ENCODE measurements around the gene GABRR2.
"Not testable (repeated sequence)": the region's sequence is repeated elsewhere in the genome, so short reads cannot be mapped to it uniquely, and the experiment has no call there.

The GABRR2 gene

DNA sequence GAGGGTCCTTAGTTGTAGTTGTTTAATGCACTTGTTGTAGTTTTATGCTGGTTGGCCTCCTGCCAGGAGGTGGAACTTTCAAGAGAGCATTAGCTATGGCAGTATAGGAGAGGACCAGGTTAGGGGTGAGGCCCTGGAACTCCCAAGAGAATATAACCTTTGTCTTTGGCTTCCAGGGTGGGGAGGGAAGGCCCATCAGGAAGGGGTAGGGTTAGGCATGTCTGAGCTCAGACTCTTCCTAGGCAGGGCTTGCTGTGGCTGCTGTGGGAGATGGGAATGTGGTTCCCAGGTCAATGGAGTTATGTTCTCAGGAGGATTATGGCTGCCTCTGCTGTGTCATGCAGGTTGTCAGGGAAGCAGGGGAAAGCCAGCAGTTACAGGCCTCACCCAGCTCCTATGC is 77.9 kb downstream of the GABRR2 start:
- Mint-ChIP-seq H3K27me3 (peaks cover 58% of the 10 kb centered on the region), H3K4me3 (no peak overlapping the region), H3K9me3 (peaks cover 8% of the 10 kb centered on the region), H3K27ac (no peak overlapping the region), H3K36me3 (peaks cover 8% of the 10 kb centered on the region), H3K4me1 (peaks cover 12% of the 10 kb centered on the region)
- no peak for ATAC-seq

DNA sequence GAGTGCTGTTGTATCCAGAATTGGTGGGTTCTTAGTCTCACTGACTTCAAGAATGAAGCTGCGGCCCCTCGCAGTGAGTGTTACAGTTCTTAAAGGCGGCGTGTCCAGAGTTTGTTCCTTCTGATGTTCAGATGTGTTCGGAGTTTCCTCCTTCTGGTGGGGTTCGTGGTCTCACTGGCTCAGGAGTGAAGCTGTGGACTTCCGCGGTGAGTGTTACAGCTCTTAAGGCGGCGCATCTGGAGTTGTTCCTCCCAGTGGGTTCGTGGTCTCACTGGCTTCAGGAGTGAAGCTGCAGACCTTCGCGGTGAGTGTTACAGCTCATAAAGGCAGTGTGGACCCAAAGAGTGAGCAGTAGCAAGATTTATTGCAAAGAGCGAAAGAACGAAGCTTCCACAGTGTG is 81.5 kb downstream of the GABRR2 start:
- not testable (repeated sequence) for H3K36me3 Mint-ChIP-seq, H3K4me1 Mint-ChIP-seq, ATAC-seq, H3K27ac Mint-ChIP-seq
- Mint-ChIP-seq H3K9me3 (peaks cover 13% of the 10 kb centered on the region), H3K27me3 (peaks cover 57% of the 10 kb centered on the region), H3K4me3 (peak overlapping the region; percentile 50)

DNA sequence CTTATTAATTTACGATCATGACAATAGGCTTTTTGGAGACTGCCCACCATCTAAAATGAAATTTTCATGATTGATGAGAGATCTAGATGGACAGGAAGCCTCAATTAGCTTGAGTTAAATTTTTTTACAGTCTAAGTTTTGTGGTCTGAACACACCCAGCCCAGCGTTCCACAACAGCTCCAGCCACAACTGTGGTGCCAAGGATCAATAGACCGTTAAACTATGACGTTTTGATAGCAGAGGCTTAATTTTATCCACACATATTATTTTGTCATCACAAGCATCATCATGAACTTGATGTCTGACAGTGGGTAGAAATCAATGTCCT is 92.4 kb downstream of the GABRR2 start:
- H3K9me3 Mint-ChIP-seq: peaks cover 4% of the 10 kb centered on the region
- no peak overlapping the region for H3K27ac Mint-ChIP-seq
- no peak overlapping the region for H3K4me3 Mint-ChIP-seq
- no peaks in the 10 kb centered on the region for H3K36me3 Mint-ChIP-seq
- ATAC-seq: no peak
- peaks cover 8% of the 10 kb centered on the region for H3K27me3 Mint-ChIP-seq
- peaks cover under 1% of the 10 kb centered on the region for H3K4me1 Mint-ChIP-seq

DNA sequence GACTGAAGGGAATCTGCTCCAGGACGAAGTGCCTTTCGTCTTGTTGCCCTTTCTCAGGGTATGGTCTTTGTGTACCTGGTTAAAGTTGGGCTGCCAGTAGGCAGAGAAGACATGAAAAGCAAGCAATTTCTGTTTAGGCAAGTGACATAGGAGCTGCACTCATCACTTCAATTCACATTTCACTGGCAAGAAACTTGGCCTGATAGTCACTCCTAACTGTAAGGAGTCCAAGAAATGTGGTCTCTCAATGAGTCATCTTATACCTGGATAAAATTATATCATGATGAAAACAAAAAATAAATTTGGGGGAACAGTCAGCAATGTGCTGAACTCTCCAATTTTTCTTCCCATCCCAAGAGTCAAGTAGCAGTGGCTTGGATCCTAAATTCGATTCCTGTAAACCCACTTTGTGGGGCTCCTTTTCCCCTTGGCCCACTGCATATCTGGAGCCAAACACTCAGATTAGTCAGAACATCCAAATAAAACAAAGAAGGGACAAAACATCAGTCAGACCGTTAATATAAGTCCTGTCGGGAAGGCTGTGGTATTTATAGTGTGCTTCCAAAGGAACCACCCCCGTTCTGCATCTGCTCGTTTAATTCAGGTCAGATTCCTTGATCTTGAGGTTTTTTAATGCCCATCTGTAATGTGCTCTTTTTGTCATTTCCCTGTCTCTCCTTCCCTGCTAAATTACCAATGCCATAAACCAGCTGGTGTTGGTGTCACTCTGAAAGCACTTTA is 93.0 kb downstream of the GABRR2 start:
- ATAC-seq: no peak
- H3K4me1 Mint-ChIP-seq: peaks cover 5% of the 10 kb centered on the region
- no peak overlapping the region for H3K27ac Mint-ChIP-seq
- peaks cover 14% of the 10 kb centered on the region for H3K27me3 Mint-ChIP-seq
- H3K36me3 Mint-ChIP-seq: no peaks in the 10 kb centered on the region
- peaks cover 4% of the 10 kb centered on the region for H3K9me3 Mint-ChIP-seq
- no peak overlapping the region for H3K4me3 Mint-ChIP-seq

DNA sequence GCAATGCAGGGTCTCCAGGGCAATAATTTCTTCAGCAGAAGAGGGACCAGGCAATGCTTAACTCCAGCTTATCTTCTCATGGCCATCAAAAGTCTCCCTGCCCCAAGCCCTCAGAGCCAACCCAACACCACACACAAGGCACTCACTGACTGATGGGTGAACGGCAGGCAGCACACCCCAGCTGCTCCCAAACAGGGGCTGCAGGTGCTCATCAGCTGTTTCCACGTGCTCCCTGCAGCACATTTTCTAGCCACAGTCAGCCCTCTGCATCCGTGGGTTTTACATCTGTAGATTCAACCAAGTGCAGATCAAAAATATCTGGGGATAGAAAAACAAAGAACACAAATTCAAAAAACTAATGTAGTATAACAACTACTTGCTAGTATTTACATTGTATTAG is 94.0 kb downstream of the GABRR2 start:
- Mint-ChIP-seq H3K4me1 (peaks cover 5% of the 10 kb centered on the region), H3K9me3 (peaks cover 4% of the 10 kb centered on the region), H3K27me3 (peaks cover 18% of the 10 kb centered on the region), H3K27ac (no peak overlapping the region), H3K36me3 (no peaks in the 10 kb centered on the region), H3K4me3 (no peak overlapping the region)
- no peak for ATAC-seq

DNA sequence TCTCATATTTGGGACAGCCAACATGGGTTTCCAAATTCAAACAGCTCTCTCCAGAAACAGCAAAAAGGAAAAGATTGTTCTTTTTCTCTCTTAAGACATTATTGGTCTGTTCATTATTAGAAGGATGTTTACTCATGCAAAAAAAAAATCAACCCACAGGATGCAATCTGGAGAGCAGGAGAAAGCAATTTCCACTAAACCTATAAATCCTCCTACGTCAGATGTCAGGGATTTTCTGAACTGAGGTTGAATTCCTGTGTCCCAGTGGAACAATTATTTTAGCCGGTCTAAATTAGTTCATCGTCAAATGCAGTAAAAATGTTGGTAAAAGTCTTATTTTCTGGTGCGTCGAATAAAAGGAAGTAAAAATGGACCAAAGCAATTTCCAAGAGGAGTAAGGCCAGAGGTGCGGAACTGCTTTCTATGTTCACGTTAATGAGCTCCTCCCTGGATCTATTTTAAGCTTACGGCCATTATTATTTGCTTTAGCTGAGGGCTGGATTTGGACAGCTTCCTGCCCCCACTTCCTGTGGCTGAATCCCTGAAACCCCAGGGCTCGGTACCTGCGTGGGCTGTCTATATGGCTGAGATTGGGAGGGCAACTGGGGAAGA is 97.7 kb downstream of the GABRR2 start, which contains the start of gene GABRR1:
TSS of gene GABRR1 (minus strand) at position 60 of the 612 bp plus-strand sequence. CDS start at position 24, 36 bp downstream.
- Mint-ChIP-seq H3K4me1 (peaks cover 5% of the 10 kb centered on the region), H3K4me3 (no peak within 1 kb of the TSS), H3K27ac (no peak within 1 kb of the TSS), H3K9me3 (no peaks in the 10 kb centered on the region), H3K27me3 (peaks cover 19% of the 10 kb centered on the region), H3K36me3 (no peaks in the 10 kb centered on the region)
- no peak for ATAC-seq

DNA sequence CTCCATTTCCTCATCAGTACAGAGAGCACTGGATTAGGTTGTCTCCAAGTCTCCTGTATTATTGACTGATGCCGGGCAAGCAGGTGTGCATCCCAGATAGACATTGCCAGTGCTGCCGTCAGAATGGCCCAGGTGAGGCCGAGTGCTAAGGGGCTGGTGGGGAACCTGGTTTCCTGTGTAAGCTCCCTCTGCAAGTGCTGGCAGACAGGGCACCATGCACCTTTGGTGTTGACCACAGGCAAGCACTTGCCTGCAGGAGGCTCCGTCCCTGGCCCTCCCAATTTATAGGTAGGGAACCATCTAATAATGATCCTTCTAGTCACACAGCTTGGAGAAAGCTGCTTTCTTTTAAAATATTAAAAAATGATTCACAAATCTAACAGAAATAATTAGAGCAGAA is 98.7 kb downstream of the GABRR2 start:
- ATAC-seq: no peak
- H3K27me3 Mint-ChIP-seq: peaks cover 29% of the 10 kb centered on the region
- H3K4me1 Mint-ChIP-seq: peaks cover 5% of the 10 kb centered on the region
- H3K36me3 Mint-ChIP-seq: no peaks in the 10 kb centered on the region
- H3K9me3 Mint-ChIP-seq: no peaks in the 10 kb centered on the region
- H3K27ac Mint-ChIP-seq: no peak overlapping the region
- H3K4me3 Mint-ChIP-seq: no peak overlapping the region

DNA sequence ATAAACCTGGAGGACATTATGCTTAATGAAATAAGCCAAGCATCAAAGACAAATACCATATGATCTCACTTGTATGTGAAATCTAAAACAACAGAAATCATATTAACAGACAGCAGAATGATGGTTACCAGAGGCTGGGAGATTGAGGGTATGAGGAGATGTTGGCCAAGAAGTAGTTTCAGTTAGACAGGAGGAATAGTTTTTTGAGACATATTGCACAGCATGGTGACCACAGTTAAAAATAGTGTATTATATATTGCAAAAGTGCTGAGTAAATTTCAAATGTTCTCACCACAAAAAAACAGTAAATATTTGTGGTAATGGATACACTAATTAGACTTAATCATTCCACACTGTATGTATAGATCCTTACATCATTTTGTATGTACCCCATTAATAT is 99.7 kb downstream of the GABRR2 start:
- Mint-ChIP-seq H3K36me3 (no peaks in the 10 kb centered on the region), H3K4me1 (peaks cover 5% of the 10 kb centered on the region), H3K4me3 (no peak overlapping the region), H3K9me3 (no peaks in the 10 kb centered on the region), H3K27me3 (peaks cover 31% of the 10 kb centered on the region), H3K27ac (no peak overlapping the region)
- ATAC-seq: no peak

DNA sequence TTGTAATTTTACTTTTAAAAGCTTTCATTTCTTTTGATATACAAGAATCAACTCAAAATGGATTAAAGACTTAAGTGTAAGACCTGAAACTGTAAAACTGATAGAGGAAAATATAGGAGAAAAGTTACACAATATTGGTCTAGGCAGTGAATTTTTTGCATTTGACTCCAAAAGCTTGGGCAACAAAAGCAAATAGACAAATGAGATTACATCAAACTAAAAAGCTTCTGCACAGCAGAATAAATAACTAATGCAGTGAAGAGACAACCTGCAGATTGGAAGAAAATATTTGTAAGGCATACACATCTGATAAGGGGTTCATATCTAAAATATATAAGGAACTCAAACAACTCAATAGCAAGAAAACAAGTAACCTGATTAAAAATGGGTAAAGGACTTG is 100.9 kb downstream of the GABRR2 start:
- Mint-ChIP-seq H3K9me3 (no peaks in the 10 kb centered on the region), H3K36me3 (no peaks in the 10 kb centered on the region), H3K27ac (no peak overlapping the region), H3K27me3 (peaks cover 31% of the 10 kb centered on the region), H3K4me1 (peaks cover 5% of the 10 kb centered on the region), H3K4me3 (no peak overlapping the region)
- no peak for ATAC-seq

DNA sequence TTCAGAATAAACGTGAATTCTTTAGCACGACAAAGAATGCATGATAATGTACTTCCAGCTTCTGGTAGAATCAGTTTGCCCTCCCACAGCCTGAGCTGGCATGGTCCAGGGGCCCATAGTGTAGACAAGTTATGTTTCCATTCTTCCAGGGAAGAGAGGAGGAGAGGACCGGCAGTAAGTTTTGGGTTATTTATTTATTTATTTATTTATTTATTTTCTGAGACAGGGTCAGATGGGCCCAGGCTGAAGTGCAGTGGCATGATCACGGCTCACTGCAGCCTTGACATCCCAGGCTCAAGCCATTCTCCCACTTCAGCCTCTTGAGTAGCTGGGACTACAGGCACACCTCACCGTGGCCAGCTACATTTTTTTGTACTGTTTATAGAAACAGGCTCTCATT is 102.6 kb downstream of the GABRR2 start:
- Mint-ChIP-seq H3K4me3 (no peak overlapping the region), H3K27me3 (peaks cover 21% of the 10 kb centered on the region), H3K36me3 (no peaks in the 10 kb centered on the region), H3K4me1 (peaks cover 2% of the 10 kb centered on the region), H3K27ac (no peak overlapping the region), H3K9me3 (no peaks in the 10 kb centered on the region)
- no peak for ATAC-seq

DNA sequence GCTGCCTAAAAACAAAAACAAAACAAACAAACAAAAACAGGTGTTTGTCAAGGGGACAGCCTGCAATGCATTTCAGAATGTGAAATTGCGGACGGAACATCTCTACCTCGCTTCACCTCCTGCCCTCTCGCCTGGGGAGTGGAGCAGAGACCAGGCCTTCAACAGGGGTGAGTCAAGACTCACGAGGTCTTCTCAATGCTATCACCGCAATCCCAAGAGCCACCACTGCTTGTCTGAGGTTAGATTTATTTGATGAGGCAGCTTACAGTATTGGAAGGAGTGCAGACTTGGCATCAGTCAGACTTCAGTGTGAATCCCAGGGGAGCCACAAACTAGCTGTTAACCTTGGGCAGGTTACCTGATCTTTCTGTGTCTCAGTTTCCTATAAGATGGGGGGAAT is 105.6 kb downstream of the GABRR2 start:
- no peak for ATAC-seq
- Mint-ChIP-seq H3K9me3 (no peaks in the 10 kb centered on the region), H3K27ac (no peak overlapping the region), H3K4me1 (no peaks in the 10 kb centered on the region), H3K27me3 (peaks cover 13% of the 10 kb centered on the region), H3K36me3 (no peaks in the 10 kb centered on the region), H3K4me3 (no peak overlapping the region)

DNA sequence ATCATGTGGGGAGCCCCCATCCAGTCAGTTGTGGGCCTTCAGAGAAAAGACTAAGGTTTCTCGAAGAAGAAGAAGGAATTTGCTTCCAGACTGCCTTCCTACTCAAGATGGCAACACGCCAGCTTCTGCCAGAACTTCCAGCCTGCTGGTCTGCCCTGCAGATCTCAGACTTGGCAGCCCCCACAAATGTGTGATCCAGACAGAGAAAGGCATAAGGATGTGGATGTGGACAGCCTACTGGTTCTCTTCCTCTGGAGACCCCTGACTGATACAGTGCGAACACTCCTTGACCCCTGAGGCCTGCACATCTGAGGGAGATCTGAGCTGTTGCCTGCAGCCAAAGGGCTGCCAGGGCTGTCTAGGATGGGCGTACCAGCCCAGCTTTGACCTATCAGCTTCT is 106.5 kb downstream of the GABRR2 start:
- peak; percentile 25 for ATAC-seq
- no peaks in the 10 kb centered on the region for H3K36me3 Mint-ChIP-seq
- H3K9me3 Mint-ChIP-seq: no peaks in the 10 kb centered on the region
- H3K4me1 Mint-ChIP-seq: no peaks in the 10 kb centered on the region
- no peak overlapping the region for H3K4me3 Mint-ChIP-seq
- H3K27me3 Mint-ChIP-seq: peaks cover 21% of the 10 kb centered on the region
- no peak overlapping the region for H3K27ac Mint-ChIP-seq
